ENCODE measurements around the gene ZNF577. TPM values are rescaled to one million over a fixed set of nuclear protein-coding genes. Genes with fewer than 3 reads are reported as not detected.

The ZNF577 gene
- polyA plus RNA-seq, 1 experiment, result 4.6 TPM

DNA sequence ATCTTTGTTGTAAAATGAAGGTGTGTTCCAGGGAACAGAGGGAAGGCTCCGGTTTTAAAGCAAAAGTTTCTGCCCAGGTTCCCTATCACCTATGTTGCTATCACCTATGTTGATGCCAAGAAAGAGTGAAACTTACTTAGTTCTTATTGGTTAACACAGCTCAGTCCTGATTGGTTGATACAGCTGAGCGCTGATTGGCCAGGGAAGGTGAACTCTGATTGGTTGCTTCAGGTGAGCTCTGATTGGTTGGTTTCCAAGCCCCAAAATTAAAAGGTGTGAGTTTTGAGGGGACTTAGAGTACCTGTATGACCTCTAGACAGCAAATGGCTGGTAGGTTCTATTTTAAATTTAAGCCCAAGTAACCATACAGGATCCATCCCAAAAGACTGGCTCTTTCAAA lies 50.6 kb downstream of the ZNF577 start:
- no peaks in the 10 kb centered on the region for H3K36me3 ChIP-seq (ENCODE audit: control insufficient read depth, insufficient read depth, low read length)
- TF ChIP-seq, protein P1, sequence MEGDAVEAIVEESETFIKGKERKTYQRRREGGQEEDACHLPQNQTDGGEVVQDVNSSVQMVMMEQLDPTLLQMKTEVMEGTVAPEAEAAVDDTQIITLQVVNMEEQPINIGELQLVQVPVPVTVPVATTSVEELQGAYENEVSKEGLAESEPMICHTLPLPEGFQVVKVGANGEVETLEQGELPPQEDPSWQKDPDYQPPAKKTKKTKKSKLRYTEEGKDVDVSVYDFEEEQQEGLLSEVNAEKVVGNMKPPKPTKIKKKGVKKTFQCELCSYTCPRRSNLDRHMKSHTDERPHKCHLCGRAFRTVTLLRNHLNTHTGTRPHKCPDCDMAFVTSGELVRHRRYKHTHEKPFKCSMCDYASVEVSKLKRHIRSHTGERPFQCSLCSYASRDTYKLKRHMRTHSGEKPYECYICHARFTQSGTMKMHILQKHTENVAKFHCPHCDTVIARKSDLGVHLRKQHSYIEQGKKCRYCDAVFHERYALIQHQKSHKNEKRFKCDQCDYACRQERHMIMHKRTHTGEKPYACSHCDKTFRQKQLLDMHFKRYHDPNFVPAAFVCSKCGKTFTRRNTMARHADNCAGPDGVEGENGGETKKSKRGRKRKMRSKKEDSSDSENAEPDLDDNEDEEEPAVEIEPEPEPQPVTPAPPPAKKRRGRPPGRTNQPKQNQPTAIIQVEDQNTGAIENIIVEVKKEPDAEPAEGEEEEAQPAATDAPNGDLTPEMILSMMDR (IDR thresholded peaks at IDR 0.05; ENCODE audit: insufficient read depth, low read depth, low read length), result no peak
- ChIA-PET POLR2A (no interaction called here), CTCF (no interaction called here)
- no peaks in the 10 kb centered on the region for H3K27me3 ChIP-seq (ENCODE audit: control insufficient read depth, insufficient read depth, low read length)
- no peak for DNase-seq (ENCODE audit: low read depth)
- H3K4me3 ChIP-seq (ENCODE audit: low read depth, low read length), result no peak overlapping the region

DNA sequence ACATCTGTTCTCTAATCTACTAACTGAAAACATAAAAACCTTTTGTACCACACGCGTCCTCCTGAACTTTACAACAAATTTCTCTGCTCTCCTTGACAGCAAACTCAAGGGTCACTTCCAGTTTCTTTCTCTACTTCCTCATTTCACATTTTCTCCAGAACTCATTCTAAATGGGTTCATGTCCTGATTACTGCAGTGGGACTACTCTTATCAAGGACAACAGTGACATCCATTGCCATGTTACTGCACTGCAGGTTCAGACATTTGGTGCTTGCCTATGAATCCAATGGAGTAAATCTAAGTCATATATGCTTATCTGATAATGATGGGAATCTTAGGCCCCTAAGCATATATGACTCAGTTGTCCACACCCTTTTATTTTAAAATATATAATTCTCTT lies 57.5 kb downstream of the ZNF577 start:
- no peaks in the 10 kb centered on the region for H3K36me3 ChIP-seq (ENCODE audit: control insufficient read depth, insufficient read depth, low read length)
- POLR2A ChIA-PET, result no interaction called here
- H3K27me3 ChIP-seq (ENCODE audit: control insufficient read depth, insufficient read depth, low read length), result no peaks in the 10 kb centered on the region
- DNase-seq (ENCODE audit: low read depth), result no peak
- H3K4me3 ChIP-seq (ENCODE audit: low read depth, low read length), result no peak overlapping the region
- CTCF ChIA-PET, result no interaction called here
- TF ChIP-seq, protein P1 (IDR thresholded peaks at IDR 0.05; ENCODE audit: insufficient read depth, low read depth, low read length), result no peak

DNA sequence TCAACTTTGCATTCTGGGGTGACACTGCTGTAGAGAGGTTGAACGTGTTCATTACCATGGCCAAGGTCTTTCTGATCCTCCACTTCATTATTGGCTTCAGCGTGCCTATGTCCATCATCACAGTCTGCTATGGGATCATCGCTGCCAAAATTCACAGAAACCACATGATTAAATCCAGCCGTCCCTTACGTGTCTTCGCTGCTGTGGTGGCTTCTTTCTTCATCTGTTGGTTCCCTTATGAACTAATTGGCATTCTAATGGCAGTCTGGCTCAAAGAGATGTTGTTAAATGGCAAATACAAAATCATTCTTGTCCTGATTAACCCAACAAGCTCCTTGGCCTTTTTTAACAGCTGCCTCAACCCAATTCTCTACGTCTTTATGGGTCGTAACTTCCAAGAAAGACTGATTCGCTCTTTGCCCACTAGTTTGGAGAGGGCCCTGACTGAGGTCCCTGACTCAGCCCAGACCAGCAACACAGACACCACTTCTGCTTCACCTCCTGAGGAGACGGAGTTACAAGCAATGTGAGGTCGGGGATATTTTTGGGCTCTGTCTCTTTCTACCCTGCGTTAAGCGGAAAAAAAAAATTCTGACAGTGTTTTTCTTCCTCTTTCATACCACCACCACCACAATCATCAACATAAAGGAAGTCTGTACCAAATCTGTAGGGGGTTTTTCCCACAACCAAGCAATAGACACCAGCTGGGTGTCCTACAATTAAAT lies 63.3 kb downstream of the ZNF577 start:
- no peaks in the 10 kb centered on the region for H3K36me3 ChIP-seq (ENCODE audit: control insufficient read depth, insufficient read depth, low read length)
- DNase-seq (ENCODE audit: low read depth), result no peak
- ChIA-PET CTCF (interaction anchor here (0.8 kb wide), 1 partner anchor 167 kb away, joined by 3 read pairs; no protein-coding TSS in a partner anchor), POLR2A (no interaction called here)
- no peaks in the 10 kb centered on the region for H3K27me3 ChIP-seq (ENCODE audit: control insufficient read depth, insufficient read depth, low read length)
- TF ChIP-seq, protein P1 (IDR thresholded peaks at IDR 0.05; ENCODE audit: insufficient read depth, low read depth, low read length), result no peak
- no peak overlapping the region for H3K4me3 ChIP-seq (ENCODE audit: low read depth, low read length)

DNA sequence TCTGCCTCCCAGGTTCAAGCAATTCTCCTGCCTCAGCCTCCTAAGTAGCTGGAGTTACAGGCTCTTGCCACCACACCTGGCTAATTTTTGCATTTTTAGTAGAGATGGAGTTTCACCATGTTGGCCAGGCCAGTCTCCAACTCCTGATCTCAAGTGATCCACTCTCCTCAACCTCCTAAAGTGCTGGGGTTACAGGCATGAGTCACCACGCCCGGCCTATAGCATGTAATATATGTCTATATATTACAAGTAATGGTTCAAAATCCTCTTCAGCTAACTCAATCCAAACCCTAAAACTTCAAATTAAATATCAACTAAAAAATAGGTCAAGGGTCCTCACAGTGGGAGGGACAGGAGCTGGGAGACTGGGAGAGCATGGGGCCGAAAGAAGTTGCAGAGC lies 64.8 kb downstream of the ZNF577 start:
- TF ChIP-seq, protein P1 (IDR thresholded peaks at IDR 0.05; ENCODE audit: insufficient read depth, low read depth, low read length), result no peak
- POLR2A ChIA-PET, result no interaction called here

DNA sequence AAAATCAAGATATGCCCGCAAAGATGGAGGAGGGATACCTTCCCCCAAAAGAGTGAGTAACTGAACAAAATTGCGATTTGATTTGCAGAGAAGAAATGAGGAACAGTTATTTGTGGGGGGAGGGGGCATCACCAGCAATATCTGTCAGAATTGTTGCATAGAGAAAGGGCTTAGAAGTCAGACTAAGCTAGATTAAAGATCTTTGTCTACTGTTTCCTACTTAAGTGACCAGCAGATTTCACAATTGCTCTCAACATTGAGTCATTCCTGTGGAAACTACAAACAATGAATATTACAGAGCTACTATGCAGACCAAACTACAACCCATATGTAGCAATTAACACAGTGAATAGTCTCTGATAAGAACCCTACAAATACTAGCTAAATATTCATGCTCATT lies 65.4 kb downstream of the ZNF577 start:
- H3K27me3 ChIP-seq (ENCODE audit: control insufficient read depth, insufficient read depth, low read length), result no peaks in the 10 kb centered on the region
- CTCF ChIA-PET, result no interaction called here
- DNase-seq (ENCODE audit: low read depth), result no peak

More for the DNA sequence above, 64.8 kb downstream of the ZNF577 start:
- Histone ChIP-seq H3K27me3 (ENCODE audit: control insufficient read depth, insufficient read depth, low read length) (no peaks in the 10 kb centered on the region), H3K36me3 (ENCODE audit: control insufficient read depth, insufficient read depth, low read length) (no peaks in the 10 kb centered on the region), H3K4me3 (ENCODE audit: low read depth, low read length) (no peak overlapping the region)
- CTCF ChIA-PET, result no interaction called here
- no peak for DNase-seq (ENCODE audit: low read depth)

More for the DNA sequence above, 65.4 kb downstream of the ZNF577 start:
- TF ChIP-seq, protein P1 (IDR thresholded peaks at IDR 0.05; ENCODE audit: insufficient read depth, low read depth, low read length), result no peak
- Histone ChIP-seq H3K36me3 (ENCODE audit: control insufficient read depth, insufficient read depth, low read length) (no peaks in the 10 kb centered on the region), H3K4me3 (ENCODE audit: low read depth, low read length) (no peak overlapping the region)
- POLR2A ChIA-PET, result no interaction called here
